HCT116 (cell line): Measurements from ENCODE around the gene C5orf58. TPM values are rescaled to one million over a fixed set of nuclear protein-coding genes. Genes with fewer than 3 reads are reported as not detected.

Experiments used
- ATAC-seq: fragments of 200-7000 bp; cut with Tn5 transposase; 2 replicates; pipeline ENCODE4 v1.9.1; 2020; ENCODE audit warnings: mild to moderate bottlenecking, moderate library complexity
- BruUV-seq: library from RNA; stranded (reverse); fragments of 400-500 nt; replicated peaks from 2 replicates; lab custom pipeline; 2021; lab: Mats Ljungman, UMichigan
- CTCF ChIA-PET: fragments of 300-600 bp; sonication (Branson Sonifier 250); formaldehyde crosslinking; loops from one replicate; lab custom pipeline; 2021; ENCODE audit warnings: antibody characterized with exemption; lab: Charles Lee
- POLR2A ChIA-PET: fragments of 300-600, 350-600 bp; sonication (Branson Sonifier 250); formaldehyde crosslinking; loops from one replicate; lab custom pipeline; 2021; ENCODE audit warnings: antibody characterized with exemption; lab: Charles Lee
- RAD21 ChIA-PET, 2 experiments: fragments of 300-600 bp; sonication (Branson Sonifier 250); formaldehyde crosslinking; loops; one replicate each; lab custom pipeline; 2023; ENCODE audit warnings: low total read pairs in 2 of 2; ENCODE audit not compliant: uncharacterized antibody in 2 of 2, unreplicated experiment in 2 of 2, low non-redundant PET in 1 of 2; lab: Charles Lee
- DNase-seq: peaks from one replicate; pipeline ENCODE4 v3.0.0-alpha.2; 2010; ENCODE audit warnings: low read depth, low spot score
- H2AFZ ChIP-seq: fragments of 200-600 bp; shearing (Covaris generic), sonication (generic); 2 replicates; pipeline ENCODE4 v1.6.1; 2017; ENCODE audit warnings: low read depth, mixed run types, mixed read lengths, antibody characterized with exemption, low read length; ENCODE audit not compliant: poor library complexity, severe bottlenecking
- H3K27ac ChIP-seq: 2 replicates; pipeline ENCODE4 v1.5.1; 2012; ENCODE audit warnings: low read depth, low read length
- H3K27me3 ChIP-seq: fragments of 200-600 bp; sonication (generic); 2 replicates; pipeline ENCODE4 v1.6.1; 2016; ENCODE audit warnings: mixed run types, low read length, mixed read lengths; ENCODE audit not compliant: insufficient read depth
- H3K36me3 ChIP-seq, 2 experiments: fragments of 200-500 bp in 1 of 2; fragments of 200-600 bp in 1 of 2; sonication (Bioruptor generic) in 1 of 2; sonication (generic) in 1 of 2; 2 replicates each; pipeline versions ENCODE4 v1.5.1 to v1.6.1; 2014 to 2016; ENCODE audit warnings: low read length in 2 of 2, inconsistent platforms in 1 of 2, mixed read lengths in 1 of 2, mixed run types in 1 of 2; ENCODE audit not compliant: insufficient read depth in 2 of 2, control insufficient read depth in 1 of 2
- H3K4me1 ChIP-seq, 2 experiments: fragments of 200-600 bp in 1 of 2; sonication (generic) in 1 of 2; 2 replicates each; pipeline versions ENCODE4 v1.5.1 to v1.6.1; 2012 to 2017; ENCODE audit warnings: low read length in 2 of 2, inconsistent platforms in 1 of 2, mild to moderate bottlenecking in 1 of 2, mixed read lengths in 1 of 2, mixed run types in 1 of 2, moderate library complexity in 1 of 2; ENCODE audit not compliant: insufficient read depth in 2 of 2, control insufficient read depth in 1 of 2
- H3K4me2 ChIP-seq: fragments of 200-600 bp; sonication (generic); 2 replicates; pipeline ENCODE4 v1.6.1; 2017; ENCODE audit warnings: mixed run types, low read length, mixed read lengths
- H3K4me3 ChIP-seq, 2 experiments: fragments of 200-600 bp in 1 of 2; sonication (generic) in 1 of 2; replicated peaks in 1 of 2; 2 replicates each; pipeline ENCODE4 v1.5.1; 2011 to 2016; ENCODE audit warnings: low read length in 2 of 2, control low read depth in 1 of 2, low read depth in 1 of 2, mild to moderate bottlenecking in 1 of 2, mixed read lengths in 1 of 2, mixed run types in 1 of 2
- H3K79me2 ChIP-seq: fragments of 200-600 bp; sonication (generic); 2 replicates; pipeline ENCODE4 v1.6.1; 2017; ENCODE audit warnings: mild to moderate bottlenecking, mixed run types, low read length, moderate library complexity, mixed read lengths; ENCODE audit not compliant: insufficient read depth
- H3K9ac ChIP-seq: fragments of 200-600 bp; sonication (generic); 2 replicates; pipeline ENCODE4 v1.6.1; 2016; ENCODE audit warnings: low read length, mixed read lengths
- H3K9me2 ChIP-seq: fragments of 200-600 bp; sonication (generic), shearing (Covaris generic); 2 replicates; pipeline ENCODE4 v1.6.1; 2017; ENCODE audit warnings: mixed run types, mild to moderate bottlenecking, moderate library complexity; ENCODE audit not compliant: insufficient read depth
- H3K9me3 ChIP-seq, 2 experiments: fragments of 200-500 bp in 1 of 2; fragments of 200-600 bp in 1 of 2; sonication (Bioruptor generic) in 1 of 2; sonication (generic) in 1 of 2; 2 replicates each; pipeline ENCODE4 v1.6.1; 2014 to 2017; ENCODE audit warnings: low read length in 2 of 2, mixed read lengths in 2 of 2, inconsistent platforms in 1 of 2, low read depth in 1 of 2, mild to moderate bottlenecking in 1 of 2, mixed run types in 1 of 2, moderate library complexity in 1 of 2; ENCODE audit not compliant: control insufficient read depth in 1 of 2, insufficient read depth in 1 of 2
- H4K20me1 ChIP-seq: fragments of 200-600 bp; sonication (generic), shearing (Covaris generic); 2 replicates; pipeline ENCODE4 v1.6.1; 2017; ENCODE audit warnings: mixed run types, mild to moderate bottlenecking, moderate library complexity; ENCODE audit not compliant: insufficient read depth
- ATF3 ChIP-seq: IDR thresholded peaks from 2 replicates; pipeline ENCODE4 v1.6.1; 2012
- CBX3 ChIP-seq: IDR thresholded peaks from 2 replicates; pipeline ENCODE4 v1.6.1; 2012; ENCODE audit warnings: low read depth
- CTCF ChIP-seq, 3 experiments: fragments of 200-600 bp in 1 of 3; sonication (generic) in 1 of 3; IDR thresholded peaks in 2 of 3; conservative IDR thresholded peaks in 1 of 3; 2 replicates each; pipeline ENCODE4 v1.5.1; 2012 to 2017; ENCODE audit warnings: low read depth in 2 of 3, low read length in 2 of 3, antibody characterized with exemption in 1 of 3, borderline replicate concordance in 1 of 3, control low read depth in 1 of 3, mild to moderate bottlenecking in 1 of 3, mixed read lengths in 1 of 3, mixed run types in 1 of 3, moderate library complexity in 1 of 3; ENCODE audit not compliant: insufficient read depth in 1 of 3
- EZH2 ChIP-seq: fragments of 200-600 bp; sonication (generic); IDR thresholded peaks from 2 replicates; pipeline ENCODE4 v1.6.1; 2017; ENCODE audit warnings: antibody characterized with exemption, mixed run types
- EZH2phosphoT487 ChIP-seq: fragments of 200-600 bp; IDR thresholded peaks from 2 replicates; pipeline ENCODE4 v1.6.1; 2018; ENCODE audit warnings: antibody characterized with exemption, borderline replicate concordance
- FOSL1 ChIP-seq: IDR thresholded peaks from 2 replicates; pipeline ENCODE4 v1.6.1; 2012; ENCODE audit warnings: low read depth
- MAX ChIP-seq: IDR thresholded peaks from 2 replicates; pipeline ENCODE4 v1.6.1; 2012
- POLR2A ChIP-seq: IDR thresholded peaks from 2 replicates; pipeline ENCODE4 v1.7.0; 2011; ENCODE audit warnings: borderline replicate concordance; ENCODE audit not compliant: insufficient read depth, insufficient read length; ENCODE audit errors: extremely low read depth
- POLR2AphosphoS5 ChIP-seq: IDR thresholded peaks from 2 replicates; pipeline ENCODE4 v1.6.1; 2011; ENCODE audit warnings: mild to moderate bottlenecking, low read depth, low read length, moderate library complexity
- SRF ChIP-seq: IDR thresholded peaks from 2 replicates; pipeline ENCODE4 v1.6.1; 2012; ENCODE audit warnings: low read depth
- YY1 ChIP-seq: IDR thresholded peaks from 2 replicates; pipeline ENCODE4 v1.6.1; 2011; ENCODE audit warnings: low read length, low read depth, moderate library complexity, mild to moderate bottlenecking; ENCODE audit not compliant: insufficient replicate concordance; ENCODE audit errors: extremely low read depth
- ZBTB33 ChIP-seq: IDR thresholded peaks from 2 replicates; pipeline ENCODE4 v1.6.1; 2011; ENCODE audit warnings: mild to moderate bottlenecking, low read length, moderate library complexity; ENCODE audit not compliant: insufficient replicate concordance; ENCODE audit errors: extremely low read depth
- intact Hi-C: fragments of 100-400 bp; cut with micrococcal nuclease; formaldehyde crosslinking; loops from 2 replicates; pipeline ENCODE4 v1.10.0; 2022
- total RNA-seq: library from RNA; stranded (reverse); gene quantifications from one replicate; pipeline ENCODE4 v1.2.1, GENCODE V29; 2021; ENCODE audit not compliant: unreplicated experiment

Gene C5orf58
- total RNA-seq, 1 experiment from 2014 or later: not detected

GRCh38 chr5:170257370-170257769 is 24.6 kb downstream of the C5orf58 start:
- Histone ChIP-seq H4K20me1 (no peaks in the 10 kb centered on the region), H3K4me2 (no peak overlapping the region), H3K4me1 (no peaks in the 10 kb centered on the region), H3K9me2 (no peaks in the 10 kb centered on the region), H3K4me3 (no peak overlapping the region), H3K27me3 (peaks cover 98% of the 10 kb centered on the region), H3K9ac (no peak overlapping the region), H3K27ac (no peak overlapping the region), H3K9me3 (no peaks in the 10 kb centered on the region), H3K79me2 (no peaks in the 10 kb centered on the region), H2AFZ (no peak overlapping the region), H3K36me3 (no peaks in the 10 kb centered on the region)
- TF ChIP-seq ATF3 (no peak), POLR2AphosphoS5 (no peak), YY1 (no peak), CTCF (IDR thresholded peaks at IDR 0.05 in 2 of 3, conservative IDR thresholded peaks at IDR 0.05 in 1 of 3; ENCODE audit: borderline replicate concordance in 1 of 3, insufficient read depth in 1 of 3, low read depth in 2 of 3, low read length in 2 of 3) (no peak), FOSL1 (no peak), EZH2phosphoT487 (no peak), POLR2A (no peak), MAX (no peak), SRF (no peak), CBX3 (no peak), EZH2 (no peak), ZBTB33 (no peak)
- ChIA-PET CTCF (no interaction called here), RAD21 (no interaction called here), POLR2A (no interaction called here)
- BruUV-seq: no TSS peak
- no peak for ATAC-seq
- intact Hi-C loops: no loop called here
- no peak for DNase-seq
